K562 (cell line): ENCODE measurements around the gene HNRNPF. TPM values are rescaled to one million over a fixed set of nuclear protein-coding genes. Genes with fewer than 3 reads are reported as not detected.

ENCODE experiments used
- CEBPB ChIP-seq: fragments of 450-650 bp; IDR thresholded peaks from 2 replicates; pipeline ENCODE4 v1.6.1; 2016; ENCODE audit warnings: missing genetic modification characterization, missing compliant biosample characterization
- HNRNPK ChIP-seq: fragments of 200-400 bp; formaldehyde crosslinking; IDR thresholded peaks from one replicate; pipeline ENCODE4 v1.6.1; 2018; ENCODE audit warnings: mild to moderate bottlenecking, low read depth, low read length; ENCODE audit not compliant: poor library complexity, severe bottlenecking
- RBM39 ChIP-seq: fragments of 200-400 bp; formaldehyde crosslinking; optimal IDR thresholded peaks from 2 replicates; pipeline ENCODE3; 2018; ENCODE audit warnings: low read depth, low read length
- SMARCC2 ChIP-seq: fragments of 450-650 bp; IDR thresholded peaks from 2 replicates; pipeline ENCODE4 v1.6.1; 2017; ENCODE audit warnings: antibody characterized with exemption, moderate library complexity, mild to moderate bottlenecking, low read depth
- ZNF354B ChIP-seq: fragments of 250-450 bp; sonication (Bioruptor Pico); IDR thresholded peaks from 2 replicates; pipeline ENCODE4 v1.4.0; 2020
- ZNF445 ChIP-seq: fragments of 250-450 bp; sonication (Bioruptor Pico); IDR thresholded peaks from 2 replicates; pipeline ENCODE4 v1.4.0; 2020; ENCODE audit warnings: low read depth, mild to moderate bottlenecking, moderate library complexity
- polyA plus RNA-seq, 8 experiments: library from polyadenylated mRNA; depleted of rRNA in 4 of 8; stranded (reverse) in 5 of 8; unstranded in 3 of 8; fragments of >200 nt; fragmentation: Nextera tagmentation in 2 of 8; fragmentation: Illumina TruSeq in 1 of 8; extraction: Ambion mirVana in 2 of 8; extraction: Trizol in 1 of 8; gene quantifications; 2 replicates each; pipeline versions ENCODE4 v1.2.1 to v1.2.3, GENCODE V29; 2011 to 2014; ENCODE audit warnings: inconsistent platforms in 1 of 8, missing spikeins in 1 of 8
- total RNA-seq, 7 experiments: library from RNA; depleted of rRNA in 6 of 7; stranded (reverse); fragments of >200 nt in 6 of 7; fragmentation: Illumina TruSeq in 2 of 7; extraction: Trizol in 2 of 7; gene quantifications; 2 replicates each; pipeline versions ENCODE4 v1.2.1 to v1.2.3, GENCODE V29; 2011 to 2021; ENCODE audit warnings: low replicate concordance in 1 of 7
- TF ChIP-seq, protein P1 (sequence below): IDR thresholded peaks from 2 replicates; pipeline ENCODE4 v1.6.1; 2012; ENCODE audit warnings: low read depth, low read length, improper control_type of control experiment, borderline replicate concordance
- TF ChIP-seq, protein P2 (sequence below): IDR thresholded peaks from 2 replicates; pipeline ENCODE4 v1.6.1; 2011; ENCODE audit warnings: borderline replicate concordance, low read depth, mild to moderate bottlenecking, moderate library complexity, low read length; ENCODE audit not compliant: insufficient read depth, poor library complexity, severe bottlenecking
- TF ChIP-seq, protein P3 (sequence below), 2 experiments: fragments of 450-650 bp in 1 of 2; sonication (generic) in 1 of 2; formaldehyde crosslinking; conservative IDR thresholded peaks; 2 replicates each; pipeline versions ENCODE4 v1.4.0 to v1.8.1; 2020 to 2022; ENCODE audit warnings: mild to moderate bottlenecking in 1 of 2, missing genetic modification reagents in 1 of 2
- TF ChIP-seq, protein P4 (sequence below): IDR thresholded peaks from 3 replicates; pipeline ENCODE4 v1.6.1; 2011; ENCODE audit warnings: borderline replicate concordance, mild to moderate bottlenecking; ENCODE audit not compliant: insufficient read length, insufficient read depth
- TF ChIP-seq, protein P5 (sequence below): fragments of 250-450 bp; sonication (Bioruptor Pico); IDR thresholded peaks from 2 replicates; pipeline ENCODE4 v1.5.0; 2021
- TF ChIP-seq, protein P6 (sequence below): sonication (generic); formaldehyde crosslinking; IDR thresholded peaks from 2 replicates; pipeline ENCODE4 v1.8.0; 2023; ENCODE audit warnings: mild to moderate bottlenecking, missing genetic modification reagents

The HNRNPF gene
- total and polyA plus RNA-seq, 9 of the 15 experiments (the other 6 are each of a cell fraction or from before 2014, with no cell fraction given): 192 to 489 (median 416) TPM

DNA sequence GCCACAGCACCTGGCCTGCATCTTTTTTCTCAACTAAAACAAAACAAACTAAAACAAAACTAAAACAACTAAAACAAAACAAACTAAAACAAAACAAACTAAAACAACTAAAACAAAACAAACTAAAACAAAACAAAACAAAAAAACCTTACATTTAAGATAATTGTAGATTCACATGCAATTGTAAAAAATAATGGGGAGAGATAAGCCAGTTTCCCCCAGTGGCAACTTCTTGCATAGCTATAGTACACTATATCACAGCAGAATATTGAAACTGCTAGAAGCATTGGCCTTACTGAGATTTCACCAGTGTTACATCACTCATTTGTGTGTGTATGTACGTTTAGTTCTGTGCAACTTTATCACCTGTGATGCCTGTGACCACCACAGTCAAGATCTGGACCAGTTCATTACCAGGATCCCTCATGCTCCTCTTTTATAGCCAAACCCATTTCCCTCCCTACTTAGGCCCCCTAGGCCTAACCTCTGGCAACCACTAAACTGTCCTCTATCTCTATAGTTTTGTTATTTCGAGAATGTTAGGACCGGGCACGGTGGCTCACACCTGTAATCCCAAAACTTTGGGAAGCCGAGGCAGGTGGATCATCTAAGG lies 28.3 kb downstream of the HNRNPF start (continued):
- TF ChIP-seq, protein P1, sequence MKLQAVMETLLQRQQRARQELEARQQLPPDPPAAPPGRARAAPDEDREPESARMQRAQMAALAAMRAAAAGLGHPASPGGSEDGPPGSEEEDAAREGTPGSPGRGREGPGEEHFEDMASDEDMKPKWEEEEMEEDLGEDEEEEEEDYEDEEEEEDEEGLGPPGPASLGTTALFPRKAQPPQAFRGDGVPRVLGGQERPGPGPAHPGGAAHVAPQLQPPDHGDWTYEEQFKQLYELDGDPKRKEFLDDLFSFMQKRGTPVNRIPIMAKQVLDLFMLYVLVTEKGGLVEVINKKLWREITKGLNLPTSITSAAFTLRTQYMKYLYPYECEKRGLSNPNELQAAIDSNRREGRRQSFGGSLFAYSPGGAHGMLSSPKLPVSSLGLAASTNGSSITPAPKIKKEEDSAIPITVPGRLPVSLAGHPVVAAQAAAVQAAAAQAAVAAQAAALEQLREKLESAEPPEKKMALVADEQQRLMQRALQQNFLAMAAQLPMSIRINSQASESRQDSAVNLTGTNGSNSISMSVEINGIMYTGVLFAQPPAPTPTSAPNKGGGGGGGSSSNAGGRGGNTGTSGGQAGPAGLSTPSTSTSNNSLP: no peak
- TF ChIP-seq ZNF354B (CRISPR knock-in tag) (no peak), SMARCC2 (peak; percentile 70; the same call in 1 of the 2 replicates), HNRNPK (no peak), ZNF445 (no peak), CEBPB (peak; percentile 83), RBM39 (no peak)
- TF ChIP-seq, protein P2, sequence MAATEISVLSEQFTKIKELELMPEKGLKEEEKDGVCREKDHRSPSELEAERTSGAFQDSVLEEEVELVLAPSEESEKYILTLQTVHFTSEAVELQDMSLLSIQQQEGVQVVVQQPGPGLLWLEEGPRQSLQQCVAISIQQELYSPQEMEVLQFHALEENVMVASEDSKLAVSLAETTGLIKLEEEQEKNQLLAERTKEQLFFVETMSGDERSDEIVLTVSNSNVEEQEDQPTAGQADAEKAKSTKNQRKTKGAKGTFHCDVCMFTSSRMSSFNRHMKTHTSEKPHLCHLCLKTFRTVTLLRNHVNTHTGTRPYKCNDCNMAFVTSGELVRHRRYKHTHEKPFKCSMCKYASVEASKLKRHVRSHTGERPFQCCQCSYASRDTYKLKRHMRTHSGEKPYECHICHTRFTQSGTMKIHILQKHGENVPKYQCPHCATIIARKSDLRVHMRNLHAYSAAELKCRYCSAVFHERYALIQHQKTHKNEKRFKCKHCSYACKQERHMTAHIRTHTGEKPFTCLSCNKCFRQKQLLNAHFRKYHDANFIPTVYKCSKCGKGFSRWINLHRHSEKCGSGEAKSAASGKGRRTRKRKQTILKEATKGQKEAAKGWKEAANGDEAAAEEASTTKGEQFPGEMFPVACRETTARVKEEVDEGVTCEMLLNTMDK: no peak
- TF ChIP-seq, protein P3, sequence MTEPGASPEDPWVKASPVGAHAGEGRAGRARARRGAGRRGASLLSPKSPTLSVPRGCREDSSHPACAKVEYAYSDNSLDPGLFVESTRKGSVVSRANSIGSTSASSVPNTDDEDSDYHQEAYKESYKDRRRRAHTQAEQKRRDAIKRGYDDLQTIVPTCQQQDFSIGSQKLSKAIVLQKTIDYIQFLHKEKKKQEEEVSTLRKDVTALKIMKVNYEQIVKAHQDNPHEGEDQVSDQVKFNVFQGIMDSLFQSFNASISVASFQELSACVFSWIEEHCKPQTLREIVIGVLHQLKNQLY (CRISPR knock-in tag; conservative IDR thresholded peaks at IDR 0.05): no peak
- TF ChIP-seq, protein P4, sequence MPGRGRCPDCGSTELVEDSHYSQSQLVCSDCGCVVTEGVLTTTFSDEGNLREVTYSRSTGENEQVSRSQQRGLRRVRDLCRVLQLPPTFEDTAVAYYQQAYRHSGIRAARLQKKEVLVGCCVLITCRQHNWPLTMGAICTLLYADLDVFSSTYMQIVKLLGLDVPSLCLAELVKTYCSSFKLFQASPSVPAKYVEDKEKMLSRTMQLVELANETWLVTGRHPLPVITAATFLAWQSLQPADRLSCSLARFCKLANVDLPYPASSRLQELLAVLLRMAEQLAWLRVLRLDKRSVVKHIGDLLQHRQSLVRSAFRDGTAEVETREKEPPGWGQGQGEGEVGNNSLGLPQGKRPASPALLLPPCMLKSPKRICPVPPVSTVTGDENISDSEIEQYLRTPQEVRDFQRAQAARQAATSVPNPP: no peak
- TF ChIP-seq, protein P5, sequence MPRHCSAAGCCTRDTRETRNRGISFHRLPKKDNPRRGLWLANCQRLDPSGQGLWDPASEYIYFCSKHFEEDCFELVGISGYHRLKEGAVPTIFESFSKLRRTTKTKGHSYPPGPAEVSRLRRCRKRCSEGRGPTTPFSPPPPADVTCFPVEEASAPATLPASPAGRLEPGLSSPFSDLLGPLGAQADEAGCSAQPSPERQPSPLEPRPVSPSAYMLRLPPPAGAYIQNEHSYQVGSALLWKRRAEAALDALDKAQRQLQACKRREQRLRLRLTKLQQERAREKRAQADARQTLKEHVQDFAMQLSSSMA (CRISPR knock-in tag): no peak
- TF ChIP-seq, protein P6, sequence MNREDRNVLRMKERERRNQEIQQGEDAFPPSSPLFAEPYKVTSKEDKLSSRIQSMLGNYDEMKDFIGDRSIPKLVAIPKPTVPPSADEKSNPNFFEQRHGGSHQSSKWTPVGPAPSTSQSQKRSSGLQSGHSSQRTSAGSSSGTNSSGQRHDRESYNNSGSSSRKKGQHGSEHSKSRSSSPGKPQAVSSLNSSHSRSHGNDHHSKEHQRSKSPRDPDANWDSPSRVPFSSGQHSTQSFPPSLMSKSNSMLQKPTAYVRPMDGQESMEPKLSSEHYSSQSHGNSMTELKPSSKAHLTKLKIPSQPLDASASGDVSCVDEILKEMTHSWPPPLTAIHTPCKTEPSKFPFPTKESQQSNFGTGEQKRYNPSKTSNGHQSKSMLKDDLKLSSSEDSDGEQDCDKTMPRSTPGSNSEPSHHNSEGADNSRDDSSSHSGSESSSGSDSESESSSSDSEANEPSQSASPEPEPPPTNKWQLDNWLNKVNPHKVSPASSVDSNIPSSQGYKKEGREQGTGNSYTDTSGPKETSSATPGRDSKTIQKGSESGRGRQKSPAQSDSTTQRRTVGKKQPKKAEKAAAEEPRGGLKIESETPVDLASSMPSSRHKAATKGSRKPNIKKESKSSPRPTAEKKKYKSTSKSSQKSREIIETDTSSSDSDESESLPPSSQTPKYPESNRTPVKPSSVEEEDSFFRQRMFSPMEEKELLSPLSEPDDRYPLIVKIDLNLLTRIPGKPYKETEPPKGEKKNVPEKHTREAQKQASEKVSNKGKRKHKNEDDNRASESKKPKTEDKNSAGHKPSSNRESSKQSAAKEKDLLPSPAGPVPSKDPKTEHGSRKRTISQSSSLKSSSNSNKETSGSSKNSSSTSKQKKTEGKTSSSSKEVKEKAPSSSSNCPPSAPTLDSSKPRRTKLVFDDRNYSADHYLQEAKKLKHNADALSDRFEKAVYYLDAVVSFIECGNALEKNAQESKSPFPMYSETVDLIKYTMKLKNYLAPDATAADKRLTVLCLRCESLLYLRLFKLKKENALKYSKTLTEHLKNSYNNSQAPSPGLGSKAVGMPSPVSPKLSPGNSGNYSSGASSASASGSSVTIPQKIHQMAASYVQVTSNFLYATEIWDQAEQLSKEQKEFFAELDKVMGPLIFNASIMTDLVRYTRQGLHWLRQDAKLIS (CRISPR knock-in tag): no peak
